ENCODE data around the gene PGM2.

PGM2 gene

GRCh38 chr4:37867102-37867501, 40.6 kb downstream of the PGM2 start:
- DNase-seq = no peak

- DNase-seq = no peak
Observed at GRCh38 chr4:37868238-37868637, 41.8 kb downstream of the PGM2 start.

GRCh38 chr4:37872310-37872988, 46.0 kb downstream of the PGM2 start:
- no peak for DNase-seq

GRCh38 chr4:37873386-37873785, 46.9 kb downstream of the PGM2 start:
- no peak for DNase-seq

- no peak for DNase-seq
Observed at GRCh38 chr4:37876156-37876555, 49.7 kb downstream of the PGM2 start.

GRCh38 chr4:37879365-37879764, 52.9 kb downstream of the PGM2 start:
- no peak for DNase-seq

GRCh38 chr4:37881811-37882210, 55.3 kb downstream of the PGM2 start:
- no peak for DNase-seq

GRCh38 chr4:37882665-37883296, 56.3 kb downstream of the PGM2 start:
- DNase-seq = no peak

- DNase-seq = no peak
Observed at GRCh38 chr4:37884855-37885487, 58.5 kb downstream of the PGM2 start.

- no peak for DNase-seq
Observed at GRCh38 chr4:37885496-37885895, 59.0 kb downstream of the PGM2 start.

- peak; percentile 64 for DNase-seq
Observed at GRCh38 chr4:37889849-37890800, 63.6 kb downstream of the PGM2 start.

GRCh38 chr4:37890801-37891259, 64.3 kb downstream of the PGM2 start, which contains the start of gene TBC1D1:
TBC1D1 (plus strand) TSS chr4:37891084; CDS start chr4:37902096, 11,012 bp downstream.
- DNase-seq = peak; percentile 70

- peak; percentile 59 for DNase-seq
Observed at GRCh38 chr4:37891260-37892159, 65.0 kb downstream of the PGM2 start.

GRCh38 chr4:37892641-37893040, 66.2 kb downstream of the PGM2 start:
- no peak for DNase-seq

- DNase-seq = no peak
Observed at GRCh38 chr4:37893164-37893563, 66.7 kb downstream of the PGM2 start.

- DNase-seq = no peak
Observed at GRCh38 chr4:37895271-37895670, 68.8 kb downstream of the PGM2 start.

- no peak for DNase-seq
Observed at GRCh38 chr4:37896206-37896860, 69.8 kb downstream of the PGM2 start.

GRCh38 chr4:37902212-37902611, 75.7 kb downstream of the PGM2 start:
- no peak for DNase-seq

- DNase-seq = no peak
Observed at GRCh38 chr4:37902738-37903693, 76.5 kb downstream of the PGM2 start.

- DNase-seq = no peak
Observed at GRCh38 chr4:37903901-37904300, 77.4 kb downstream of the PGM2 start.
